ENCODE data around the gene CXCR2. TPM values are rescaled to one million over a fixed set of nuclear protein-coding genes. Genes with fewer than 3 reads are reported as not detected.

The CXCR2 gene
- total RNA-seq, 1 donor from 2014 or later, result not detected

GRCh38 chr2:218082586-218083351 is 43.1 kb upstream of the CXCR2 start:
- TF ChIP-seq CTCF (IDR thresholded peaks at IDR 0.05; ENCODE audit: insufficient read depth, low read length, poor library complexity, severe bottlenecking), result no peak
- no peaks in the 10 kb centered on the region for H3K27me3 ChIP-seq (ENCODE audit: control insufficient read depth, insufficient read depth, low read length)
- no peak overlapping the region for H3K4me3 ChIP-seq (ENCODE audit: low read depth, low read length)
- no peaks in the 10 kb centered on the region for H3K36me3 ChIP-seq (ENCODE audit: control insufficient read depth, insufficient read depth, low read length)
- no peak for DNase-seq (ENCODE audit: low read depth)

DNA sequence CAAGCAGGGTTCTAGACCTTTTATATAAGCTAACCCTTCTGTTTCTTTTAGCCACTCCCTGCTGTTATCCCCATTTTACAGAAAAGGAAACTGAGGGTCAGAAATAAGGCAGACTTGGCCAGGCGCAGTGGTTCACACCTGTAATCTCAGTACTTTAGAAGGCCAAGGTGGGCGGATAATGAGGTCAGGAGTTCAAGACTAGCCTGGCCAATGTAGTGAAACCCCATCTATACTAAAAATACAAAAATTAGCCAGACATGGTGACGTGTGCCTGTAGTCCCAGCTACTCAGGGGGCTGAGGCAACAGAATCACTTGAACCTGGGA is 42.5 kb upstream of the CXCR2 start:
- TF ChIP-seq CTCF (IDR thresholded peaks at IDR 0.05; ENCODE audit: insufficient read depth, low read length, poor library complexity, severe bottlenecking), result no peak
- Histone ChIP-seq H3K27me3 (ENCODE audit: control insufficient read depth, insufficient read depth, low read length) (no peaks in the 10 kb centered on the region), H3K36me3 (ENCODE audit: control insufficient read depth, insufficient read depth, low read length) (no peaks in the 10 kb centered on the region), H3K4me3 (ENCODE audit: low read depth, low read length) (no peak overlapping the region)
- no peak for DNase-seq (ENCODE audit: low read depth)

DNA sequence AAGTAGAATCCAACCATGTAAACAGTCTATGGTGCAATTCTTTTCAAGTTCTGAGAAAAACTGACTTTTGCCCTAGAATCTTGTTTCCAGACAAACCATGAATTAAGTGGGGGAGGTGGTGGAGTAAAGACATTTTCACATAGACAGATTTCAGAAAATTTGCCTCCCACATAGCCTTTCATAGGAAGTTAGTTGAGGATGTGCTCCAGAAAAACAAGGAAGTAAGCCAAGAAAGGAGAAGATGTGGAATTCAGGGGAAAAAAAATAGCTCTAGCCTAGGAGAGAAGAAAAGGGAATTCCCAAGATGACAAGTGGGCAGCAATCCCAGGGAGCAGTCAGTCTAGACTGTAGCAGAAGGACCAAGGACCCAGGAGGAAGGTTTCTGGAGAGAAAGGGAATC is 39.4 kb upstream of the CXCR2 start:
- no peak for TF ChIP-seq CTCF (IDR thresholded peaks at IDR 0.05; ENCODE audit: insufficient read depth, low read length, poor library complexity, severe bottlenecking)
- DNase-seq (ENCODE audit: low read depth), result no peak
- Histone ChIP-seq H3K4me3 (ENCODE audit: low read depth, low read length) (no peak overlapping the region), H3K36me3 (ENCODE audit: control insufficient read depth, insufficient read depth, low read length) (no peaks in the 10 kb centered on the region), H3K27me3 (ENCODE audit: control insufficient read depth, insufficient read depth, low read length) (peaks cover 6% of the 10 kb centered on the region)

DNA sequence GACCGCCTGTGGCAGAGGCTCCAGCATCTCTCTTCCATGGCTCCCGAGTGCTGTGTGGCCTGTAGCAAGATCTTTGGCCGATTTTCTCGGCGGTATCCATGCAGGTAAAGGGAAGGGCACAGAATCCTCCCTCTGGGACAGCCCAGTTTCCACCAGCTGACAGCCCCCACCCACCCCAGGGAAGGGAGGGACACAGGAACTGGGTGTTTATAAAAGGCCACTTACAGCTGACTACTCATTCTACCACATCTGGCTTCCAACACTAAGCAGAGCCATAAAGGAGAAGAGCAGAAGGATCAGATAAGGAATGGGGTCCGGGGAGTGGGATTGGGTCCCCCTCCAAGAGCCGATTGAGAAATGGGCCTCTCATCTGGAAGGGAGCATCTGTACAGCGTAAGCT is 36.6 kb upstream of the CXCR2 start:
- no peak for TF ChIP-seq CTCF (IDR thresholded peaks at IDR 0.05; ENCODE audit: insufficient read depth, low read length, poor library complexity, severe bottlenecking)
- Histone ChIP-seq H3K4me3 (ENCODE audit: low read depth, low read length) (no peak overlapping the region), H3K27me3 (ENCODE audit: control insufficient read depth, insufficient read depth, low read length) (peaks cover 6% of the 10 kb centered on the region), H3K36me3 (ENCODE audit: control insufficient read depth, insufficient read depth, low read length) (no peaks in the 10 kb centered on the region)
- DNase-seq (ENCODE audit: low read depth), result no peak

DNA sequence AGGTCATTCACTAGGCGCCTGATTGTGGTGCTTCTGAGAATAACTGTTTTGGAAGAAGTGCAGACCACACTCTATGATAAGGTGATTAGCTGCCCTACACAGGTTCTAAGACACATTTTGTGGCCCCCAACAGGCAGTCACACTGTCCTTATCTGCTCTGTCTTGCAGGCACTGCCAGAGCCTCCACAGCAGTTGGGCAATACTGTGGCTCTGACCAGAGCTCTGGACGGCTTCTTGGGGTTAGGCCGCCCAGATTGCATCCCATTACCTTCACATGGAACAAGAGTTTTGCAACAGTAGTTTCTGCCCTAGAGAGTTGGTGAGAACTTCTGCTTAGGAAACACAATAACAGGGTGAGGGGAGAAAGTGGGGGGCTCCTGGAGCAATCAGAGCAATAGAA is 34.1 kb upstream of the CXCR2 start:
- DNase-seq (ENCODE audit: low read depth), result no peak
- TF ChIP-seq CTCF (IDR thresholded peaks at IDR 0.05; ENCODE audit: insufficient read depth, low read length, poor library complexity, severe bottlenecking), result no peak
- Histone ChIP-seq H3K4me3 (ENCODE audit: low read depth, low read length) (no peak overlapping the region), H3K36me3 (ENCODE audit: control insufficient read depth, insufficient read depth, low read length) (no peaks in the 10 kb centered on the region), H3K27me3 (ENCODE audit: control insufficient read depth, insufficient read depth, low read length) (peaks cover 6% of the 10 kb centered on the region)

DNA sequence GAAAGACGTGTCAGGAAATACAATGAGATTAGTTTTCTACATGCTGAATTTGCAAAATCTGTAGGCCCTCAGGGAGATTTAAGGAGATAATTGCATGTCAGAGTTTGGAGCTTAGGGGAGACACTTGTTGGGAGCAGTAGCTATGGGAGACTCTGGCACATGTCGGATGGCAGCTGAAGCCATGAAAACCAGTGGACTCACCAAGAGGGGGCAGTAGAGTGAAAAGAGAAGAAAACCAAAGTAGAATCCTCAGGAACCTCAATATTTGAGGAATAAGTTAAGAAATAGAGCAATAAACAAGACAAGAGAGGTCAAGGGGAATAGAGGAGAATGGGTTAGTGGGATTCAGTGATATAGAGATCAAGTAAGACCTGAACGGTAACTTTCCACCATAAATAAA is 31.9 kb upstream of the CXCR2 start:
- Histone ChIP-seq H3K27me3 (ENCODE audit: control insufficient read depth, insufficient read depth, low read length) (peaks cover 4% of the 10 kb centered on the region), H3K36me3 (ENCODE audit: control insufficient read depth, insufficient read depth, low read length) (no peaks in the 10 kb centered on the region), H3K4me3 (ENCODE audit: low read depth, low read length) (no peak overlapping the region)
- no peak for DNase-seq (ENCODE audit: low read depth)
- TF ChIP-seq CTCF (IDR thresholded peaks at IDR 0.05; ENCODE audit: insufficient read depth, low read length, poor library complexity, severe bottlenecking), result no peak

All from kidney epithelial cell (primary cell).